ENCODE results near the gene KCTD16. TPM values are rescaled to one million over a fixed set of nuclear protein-coding genes. Genes with fewer than 3 reads are reported as not detected.

KCTD16 gene
- under 1 TPM; 0.29 to 0.44 TPM for total RNA-seq
- polyA plus RNA-seq (2013, experiment 1 of 2) = 1.1 TPM
- 0.83 TPM for polyA plus RNA-seq (2013, experiment 2 of 2)
- long read RNA-seq, experiment 1, partial matches to known transcripts = 0 of 1 reads
- long read RNA-seq, experiment 1, other reads (novel, unspliced or antisense) = 1 of 1 reads
- long read RNA-seq, experiment 2, partial matches to known transcripts = 0 of 3 reads
- long read RNA-seq, experiment 2, other reads (novel, unspliced or antisense) = 3 of 3 reads
- long read RNA-seq, experiment 3 = 0 reads
- long read RNA-seq, experiment 4 = 0 reads

GRCh38 chr5:144170276-144171024 lies at the start of gene KCTD16, which contains the start of gene YIPF5:
Gene KCTD16 (plus strand): TSS chr5:144170873.
Gene YIPF5 (minus strand): TSS chr5:144170659. CDS start chr5:144169955, 704 bp downstream.
- 0% methylated on average over 2 to 37 of the region's 39 CpGs for WGBS, 2 experiments (ENCODE audit: insufficient coverage in 1 of 2, insufficient read length in 1 of 2)
- Histone ChIP-seq H3K4me1 (ENCODE audit: control insufficient read depth, insufficient read depth, low read length) (no peaks in the 10 kb centered on the region), H3K27me3 (ENCODE audit: control insufficient read depth, insufficient read depth, low read length, poor library complexity, severe bottlenecking) (no peaks in the 10 kb centered on the region), H3K9me3 (ENCODE audit: control insufficient read depth, low read length) (no peaks in the 10 kb centered on the region), H3K27ac (ENCODE audit: low read depth, low read length) (peak within 1 kb of the TSS; percentile 46), H3K9ac (ENCODE audit: extremely low read depth, low read length, poor library complexity, severe bottlenecking) (peak within 1 kb of the TSS; percentile 88), H3K36me3 (ENCODE audit: control insufficient read depth, insufficient read depth, low read length) (peaks cover 27% of the 10 kb centered on the region), H3K4me3 (ENCODE audit: low read length) (peak within 1 kb of the TSS; percentile 84)
- H3K27me3 Mint-ChIP-seq (ENCODE audit: insufficient read depth) = peaks cover 8% of the 10 kb centered on the region
- H3K4me1 Mint-ChIP-seq = peaks cover 21% of the 10 kb centered on the region
- H3K36me3 Mint-ChIP-seq (ENCODE audit: low read depth) = peaks cover 9% of the 10 kb centered on the region
- peak within 1 kb of the TSS; percentile 94 for H3K4me3 Mint-ChIP-seq
- peak; percentile 98 for DNase-seq
- TF ChIP-seq CTCF (conservative IDR thresholded peaks at IDR 0.05) = no peak
- H3K9me3 Mint-ChIP-seq = no peaks in the 10 kb centered on the region
- H3K27ac Mint-ChIP-seq = peak within 1 kb of the TSS; percentile 97

- Mint-ChIP-seq H3K27ac (no peak overlapping the region), H3K4me1 (peaks cover 19% of the 10 kb centered on the region), H3K27me3 (ENCODE audit: insufficient read depth) (no peaks in the 10 kb centered on the region), H3K36me3 (ENCODE audit: low read depth) (no peaks in the 10 kb centered on the region), H3K4me3 (no peak overlapping the region), H3K9me3 (no peaks in the 10 kb centered on the region)
- Histone ChIP-seq H3K9ac (ENCODE audit: extremely low read depth, low read length, poor library complexity, severe bottlenecking) (no peak overlapping the region), H3K9me3 (ENCODE audit: control insufficient read depth, low read length) (no peaks in the 10 kb centered on the region), H3K27me3 (ENCODE audit: control insufficient read depth, insufficient read depth, low read length, poor library complexity, severe bottlenecking) (no peaks in the 10 kb centered on the region), H3K4me3 (ENCODE audit: low read length) (no peak overlapping the region), H3K36me3 (ENCODE audit: control insufficient read depth, insufficient read depth, low read length) (no peaks in the 10 kb centered on the region), H3K27ac (ENCODE audit: low read depth, low read length) (no peak overlapping the region), H3K4me1 (ENCODE audit: control insufficient read depth, insufficient read depth, low read length) (peaks cover 5% of the 10 kb centered on the region)
- WGBS, 2 experiments (ENCODE audit: insufficient coverage in 1 of 2, insufficient read length in 1 of 2) = 91 to 100% methylated on average over 1 of the region's 1 CpG
- no peak for TF ChIP-seq CTCF (conservative IDR thresholded peaks at IDR 0.05)
- DNase-seq = no peak
Measured at GRCh38 chr5:144121577-144121976, 49.1 kb upstream of the KCTD16 start.

GRCh38 chr5:144122081-144122480 lies 48.6 kb upstream of the KCTD16 start:
- no peaks in the 10 kb centered on the region for H3K36me3 Mint-ChIP-seq (ENCODE audit: low read depth)
- H3K27me3 Mint-ChIP-seq (ENCODE audit: insufficient read depth) = no peaks in the 10 kb centered on the region
- no peak for DNase-seq
- Histone ChIP-seq H3K4me1 (ENCODE audit: control insufficient read depth, insufficient read depth, low read length) (peaks cover 5% of the 10 kb centered on the region), H3K4me3 (ENCODE audit: low read length) (no peak overlapping the region), H3K9me3 (ENCODE audit: control insufficient read depth, low read length) (no peaks in the 10 kb centered on the region), H3K9ac (ENCODE audit: extremely low read depth, low read length, poor library complexity, severe bottlenecking) (no peak overlapping the region), H3K36me3 (ENCODE audit: control insufficient read depth, insufficient read depth, low read length) (no peaks in the 10 kb centered on the region), H3K27ac (ENCODE audit: low read depth, low read length) (no peak overlapping the region), H3K27me3 (ENCODE audit: control insufficient read depth, insufficient read depth, low read length, poor library complexity, severe bottlenecking) (no peaks in the 10 kb centered on the region)
- no peak overlapping the region for H3K4me3 Mint-ChIP-seq
- H3K27ac Mint-ChIP-seq = no peak overlapping the region
- WGBS, 2 experiments (ENCODE audit: insufficient coverage in 1 of 2, insufficient read length in 1 of 2) = 93 to 100% methylated on average over 2 of the region's 2 CpGs
- H3K9me3 Mint-ChIP-seq = no peaks in the 10 kb centered on the region
- TF ChIP-seq CTCF (conservative IDR thresholded peaks at IDR 0.05) = no peak
- H3K4me1 Mint-ChIP-seq = peaks cover 19% of the 10 kb centered on the region

All from endodermal cell (in vitro differentiated cells).